PC-3 (cell line): ENCODE measurements around the gene MARCOL. TPM values are rescaled to one million over a fixed set of nuclear protein-coding genes. Genes with fewer than 3 reads are reported as not detected.

Source experiments
- ATAC-seq: fragments of 200-7000 bp; cut with Tn5 transposase; 2 replicates; pipeline ENCODE4 v1.9.1; 2020; ENCODE audit warnings: mild to moderate bottlenecking, moderate library complexity
- BruUV-seq: library from RNA; stranded (reverse); fragments of 400-500 nt; replicated peaks from 2 replicates; lab custom pipeline; 2021; lab: Mats Ljungman, UMichigan
- CTCF ChIA-PET: fragments of 300-600 bp; sonication (Branson Sonifier 250); formaldehyde crosslinking; loops from one replicate; lab custom pipeline; 2022; ENCODE audit warnings: antibody characterized with exemption; lab: Charles Lee
- POLR2A ChIA-PET: fragments of 300-600 bp; sonication (Branson Sonifier 250); formaldehyde crosslinking; loops from one replicate; lab custom pipeline; 2022; ENCODE audit warnings: antibody characterized with exemption; ENCODE audit not compliant: unreplicated experiment; lab: Charles Lee
- DNase-seq: peaks from one replicate; pipeline ENCODE4 v3.0.0-alpha.2; 2015
- H2AFZ ChIP-seq: fragments of 300-600 bp; sonication (generic); 2 replicates; pipeline ENCODE4 v1.6.0; 2016; ENCODE audit warnings: antibody characterized with exemption, low read length
- H3F3A ChIP-seq: fragments of 300-600 bp; sonication (generic); one replicate; pipeline ENCODE4 v1.6.0; 2017; ENCODE audit warnings: antibody characterized with exemption, low read length, control low read depth, mild to moderate bottlenecking; ENCODE audit not compliant: unreplicated experiment
- H3K27ac ChIP-seq: fragments of 300-600 bp; sonication (generic); 2 replicates; pipeline ENCODE4 v1.5.1; 2016; ENCODE audit warnings: mild to moderate bottlenecking, low read length
- H3K27me3 ChIP-seq: fragments of 300-600 bp; sonication (generic); 2 replicates; pipeline ENCODE4 v1.6.1; 2016; ENCODE audit warnings: low read length, mixed read lengths
- H3K36me3 ChIP-seq: fragments of 300-600 bp; sonication (generic); 2 replicates; pipeline ENCODE4 v1.6.1; 2016; ENCODE audit warnings: low read depth, mixed run types, low read length, mixed read lengths
- H3K4me1 ChIP-seq: fragments of 300-600 bp; sonication (generic); 2 replicates; pipeline ENCODE4 v1.5.1; 2016; ENCODE audit warnings: low read length; ENCODE audit not compliant: insufficient read depth
- H3K4me2 ChIP-seq: fragments of 300-600 bp; sonication (generic); 2 replicates; pipeline ENCODE4 v1.6.0; 2016; ENCODE audit warnings: low read length
- H3K4me3 ChIP-seq: fragments of 300-600 bp; sonication (generic); 2 replicates; pipeline ENCODE4 v1.5.1; 2016; ENCODE audit warnings: mild to moderate bottlenecking, low read length, mixed read lengths
- H3K79me2 ChIP-seq: fragments of 300-600 bp; sonication (generic); 2 replicates; pipeline ENCODE4 v1.6.1; 2017; ENCODE audit warnings: low read length, mixed read lengths
- H3K9ac ChIP-seq: fragments of 300-600 bp; sonication (generic); 2 replicates; pipeline ENCODE4 v1.6.0; 2016; ENCODE audit warnings: mild to moderate bottlenecking, low read length
- H3K9me2 ChIP-seq: fragments of 300-600 bp; sonication (generic); replicated peaks from 2 replicates; pipeline ENCODE4 v1.6.1; 2016; ENCODE audit warnings: mixed run types, low read length, mixed read lengths
- H3K9me3 ChIP-seq: fragments of 300-600 bp; sonication (generic); 2 replicates; pipeline ENCODE4 v1.6.1; 2016; ENCODE audit warnings: low read length, mixed read lengths
- H4K20me1 ChIP-seq: fragments of 300-600 bp; sonication (generic); 2 replicates; pipeline ENCODE4 v1.6.1; 2016; ENCODE audit warnings: low read length, mixed read lengths
- CTCF ChIP-seq: fragments of 300-600 bp; sonication (generic); conservative IDR thresholded peaks from 2 replicates; pipeline ENCODE4 v1.5.1; 2017; ENCODE audit warnings: antibody characterized with exemption, low read depth, mild to moderate bottlenecking, low read length
- EZH2 ChIP-seq: fragments of 300-600 bp; sonication (generic); IDR thresholded peaks from one replicate; pipeline ENCODE4 v1.6.1; 2017; ENCODE audit warnings: antibody characterized with exemption, mild to moderate bottlenecking, low read length; ENCODE audit not compliant: unreplicated experiment
- EZH2phosphoT487 ChIP-seq: fragments of 300-600 bp; sonication (generic); IDR thresholded peaks from 2 replicates; pipeline ENCODE4 v1.6.1; 2018; ENCODE audit warnings: mild to moderate bottlenecking, antibody characterized with exemption, low read length, borderline replicate concordance
- intact Hi-C: fragments of 100-400 bp; cut with micrococcal nuclease; formaldehyde crosslinking; loops from 2 replicates; pipeline ENCODE4 v1.9.0; 2023
- total RNA-seq: library from RNA; depleted of rRNA; stranded (reverse); fragments of >200 nt; gene quantifications from 2 replicates; pipeline ENCODE4 v1.2.3, GENCODE V29; 2014

MARCOL gene
- total RNA-seq, 1 experiment from 2014 or later: not detected

GRCh38 chr5:148237785-148238417 lies 424 bp upstream of the MARCOL start:
- Histone ChIP-seq H4K20me1 (no peaks in the 10 kb centered on the region), H3K4me3 (no peak overlapping the region), H3K4me2 (no peak overlapping the region), H3K79me2 (no peaks in the 10 kb centered on the region), H3K9me2 (no peaks in the 10 kb centered on the region), H3K9me3 (no peaks in the 10 kb centered on the region), H3K27ac (no peak overlapping the region), H3F3A (no peaks in the 10 kb centered on the region), H3K27me3 (no peaks in the 10 kb centered on the region), H3K4me1 (no peaks in the 10 kb centered on the region), H3K36me3 (no peaks in the 10 kb centered on the region), H2AFZ (no peak overlapping the region), H3K9ac (no peak overlapping the region)
- DNase-seq (peak; percentile 7), ATAC-seq (no peak)
- BruUV-seq: no TSS peak
- TF ChIP-seq EZH2 (no peak), CTCF (no peak), EZH2phosphoT487 (no peak)
- ChIA-PET POLR2A (no interaction called here), CTCF (no interaction called here)
- intact Hi-C loops: no loop called here

- H4K20me1 ChIP-seq: no peaks in the 10 kb centered on the region
- H3K4me3 ChIP-seq: no peak overlapping the region
- ChIA-PET CTCF (no interaction called here), POLR2A (interaction anchor here (0.7 kb wide), 1 partner anchor 42 kb away, joined by 6 read pairs; no protein-coding TSS in a partner anchor)
- H3F3A ChIP-seq: no peaks in the 10 kb centered on the region
- no peaks in the 10 kb centered on the region for H3K9me2 ChIP-seq
- ATAC-seq: peak; percentile 98
- no peak overlapping the region for H2AFZ ChIP-seq
- peaks cover 14% of the 10 kb centered on the region for H3K4me1 ChIP-seq
- no TSS peak for BruUV-seq
- H3K9ac ChIP-seq: no peak overlapping the region
- peak overlapping the region; percentile 44 for H3K27ac ChIP-seq
- H3K9me3 ChIP-seq: no peaks in the 10 kb centered on the region
- no peaks in the 10 kb centered on the region for H3K27me3 ChIP-seq
- intact Hi-C loops: no loop called here
- TF ChIP-seq EZH2phosphoT487: no peak
- TF ChIP-seq CTCF: no peak
- no peak for TF ChIP-seq EZH2
- peak; percentile 77 for DNase-seq
- H3K4me2 ChIP-seq: peak overlapping the region; percentile 14
- no peaks in the 10 kb centered on the region for H3K79me2 ChIP-seq
- no peaks in the 10 kb centered on the region for H3K36me3 ChIP-seq
These were observed 10.6 kb downstream of the MARCOL start for GRCh38 chr5:148248894-148249293.

- H4K20me1 ChIP-seq: no peaks in the 10 kb centered on the region
- no peaks in the 10 kb centered on the region for H3K79me2 ChIP-seq
- no peaks in the 10 kb centered on the region for H3F3A ChIP-seq
- ChIA-PET POLR2A (interaction anchor here (0.7 to 1.0 kb wide), 2 partner anchors 11 to 40 kb away, joined by 4 to 7 read pairs; no protein-coding TSS in a partner anchor), CTCF (no interaction called here)
- intact Hi-C loops: loop anchor here (2.0 kb wide), 1 partner anchor 75 kb away; no protein-coding TSS in a partner anchor
- no peak overlapping the region for H3K4me3 ChIP-seq
- no peak overlapping the region for H3K4me2 ChIP-seq
- no peaks in the 10 kb centered on the region for H3K9me2 ChIP-seq
- peaks cover 8% of the 10 kb centered on the region for H3K4me1 ChIP-seq
- no peak overlapping the region for H3K9ac ChIP-seq
- peaks cover 12% of the 10 kb centered on the region; the same call in 1 of the 2 replicates for H3K9me3 ChIP-seq
- peaks cover 7% of the 10 kb centered on the region; the same call in 1 of the 2 replicates for H3K36me3 ChIP-seq
- no TSS peak for BruUV-seq
- no peaks in the 10 kb centered on the region for H3K27me3 ChIP-seq
- no peak for TF ChIP-seq EZH2phosphoT487
- no peak for TF ChIP-seq EZH2
- no peak for TF ChIP-seq CTCF
- DNase-seq (peak; percentile 67), ATAC-seq (peak; percentile 72)
- 0 out of 2 replicates have a peak overlapping the region, but pooled peaks have one; percentile 18 for H2AFZ ChIP-seq
- H3K27ac ChIP-seq: peak overlapping the region; percentile 19; the same call in 1 of the 2 replicates
These were observed 17.1 kb downstream of the MARCOL start for GRCh38 chr5:148255456-148255855.
